T-helper 2 cell (primary cell): Measurements from ENCODE around the gene SCN2B.
"Not testable (repeated sequence)": the region's sequence is repeated elsewhere in the genome, so short reads cannot be mapped to it uniquely, and the experiment has no call there.

Source experiments
- DNase-seq, 5 experiments: peaks; one replicate each; pipeline versions ENCODE4 v3.0.0 to v3.0.0-alpha.2; 2012 to 2022

SCN2B gene

GRCh38 chr11:118206391-118207031 lies 30.1 kb upstream of the SCN2B start:
- no peak for DNase-seq

GRCh38 chr11:118205606-118206378 lies 29.4 kb upstream of the SCN2B start:
- no peak for DNase-seq

- peak in 3 of 5 experiments; percentile 27 to 98 (median 84) for DNase-seq
Observed at GRCh38 chr11:118202599-118203422, 26.4 kb upstream of the SCN2B start.

GRCh38 chr11:118201966-118202365 lies 25.5 kb upstream of the SCN2B start:
- peak in 1 of 5 experiments; percentile 87 for DNase-seq

- peak in 3 of 5 experiments; percentile 22 to 99 (median 70) for DNase-seq
Observed at GRCh38 chr11:118200901-118201680, 24.7 kb upstream of the SCN2B start.

- DNase-seq, result no peak
Observed at GRCh38 chr11:118200497-118200896, 24.1 kb upstream of the SCN2B start.

- no peak for DNase-seq
Observed at GRCh38 chr11:118199135-118199534, 22.7 kb upstream of the SCN2B start.

- peak; percentile 68 to 84 (median 77) for DNase-seq
Observed at GRCh38 chr11:118198370-118198769, 21.9 kb upstream of the SCN2B start.

GRCh38 chr11:118194835-118195627 lies 18.6 kb upstream of the SCN2B start:
- DNase-seq, result no peak

GRCh38 chr11:118193910-118194566 lies 17.6 kb upstream of the SCN2B start:
- no peak for DNase-seq

- not testable (repeated sequence) for DNase-seq
Observed at GRCh38 chr11:118192817-118193216, 16.4 kb upstream of the SCN2B start.

GRCh38 chr11:118190942-118191506 lies 14.6 kb upstream of the SCN2B start:
- DNase-seq, result not testable (repeated sequence)

GRCh38 chr11:118186346-118187107 lies 10.1 kb upstream of the SCN2B start:
- no peak for DNase-seq

GRCh38 chr11:118184784-118185579 lies 8.5 kb upstream of the SCN2B start:
- DNase-seq, result no peak

- DNase-seq, result not testable (repeated sequence)
Observed at GRCh38 chr11:118183691-118184090, 7.3 kb upstream of the SCN2B start.

- DNase-seq, result peak in 1 of 5 experiments; percentile 23
Observed at GRCh38 chr11:118180300-118180703, 3.9 kb upstream of the SCN2B start.

- DNase-seq, result no peak
Observed at GRCh38 chr11:118176778-118177134, 317 bp upstream of the SCN2B start.

- DNase-seq, result no peak
Observed at GRCh38 chr11:118175031-118175992, 1.1 kb downstream of the SCN2B start.
